Gastroesophageal sphincter (tissue), 4 donors: Measurements from ENCODE around the gene SSR4. TPM values are rescaled to one million over a fixed set of nuclear protein-coding genes. Genes with fewer than 3 reads are reported as not detected.

Experiments used
- ATAC-seq: fragments of 150-250 bp; one replicate; pipeline ENCODE4 v1.9.1; 2016; ENCODE audit warnings: mild to moderate bottlenecking, moderate library complexity
- H3K27ac ChIP-seq, 4 donors: fragments of 200-600 bp; sonication (generic) in 3 of 4; 1 replicate in 3 of 4; 2 replicates in 1 of 4; pipeline ENCODE4 v1.5.1; 2016 to 2019
- H3K27me3 ChIP-seq: fragments of 200-600 bp; sonication (generic); one replicate; pipeline ENCODE4 v1.5.1; 2019
- H3K36me3 ChIP-seq, 2 donors: fragments of 200-600 bp; sonication (generic); one replicate each; pipeline ENCODE4 v1.5.1; 2019; ENCODE audit warnings: control low read depth in 1 of 2
- H3K4me1 ChIP-seq, 3 donors: fragments of 200-600 bp; sonication (generic); 1 replicate in 2 of 3; 2 replicates in 1 of 3; pipeline ENCODE4 v1.5.1; 2016 to 2019; ENCODE audit warnings: control low read depth in 2 of 3
- H3K4me3 ChIP-seq, 2 donors: fragments of 200-600 bp; sonication (generic); one replicate each; pipeline ENCODE4 v1.5.1; 2019; ENCODE audit warnings: mild to moderate bottlenecking in 1 of 2, moderate library complexity in 1 of 2
- H3K9me3 ChIP-seq, 3 donors: fragments of 200-600 bp; sonication (generic); one replicate each; pipeline ENCODE4 v1.5.1; 2017 to 2019; ENCODE audit warnings: control low read depth in 2 of 3
- EP300 ChIP-seq: sonication (generic); formaldehyde crosslinking; IDR thresholded peaks from one replicate; pipeline ENCODE4 v1.6.1; 2017; ENCODE audit warnings: antibody characterized with exemption, mild to moderate bottlenecking
- POLR2A ChIP-seq, 2 donors: fragments of 450-650 bp; IDR thresholded peaks; one replicate each; pipeline ENCODE4 v1.6.1; 2017; ENCODE audit warnings: antibody characterized with exemption in 2 of 2, mild to moderate bottlenecking in 2 of 2, moderate library complexity in 1 of 2
- POLR2AphosphoS5 ChIP-seq: sonication (generic); formaldehyde crosslinking; IDR thresholded peaks from one replicate; pipeline ENCODE4 v1.6.1; 2017; ENCODE audit warnings: antibody characterized with exemption
- WGBS, 2 donors: methylation state at CpG; one replicate each; pipeline ENCODE4 v1.1.5; 2018; ENCODE audit warnings: low coverage in 1 of 2; 5-methylcytosine and 5-hydroxymethylcytosine counted together
- total RNA-seq, 4 donors: library from RNA; depleted of rRNA; stranded (reverse); fragments of >200 nt; gene quantifications; one replicate each; pipeline ENCODE4 v1.1.0, GENCODE V29; 2016
- TF ChIP-seq, protein P1 (sequence below), 4 experiments: fragments of 200-600 bp in 2 of 4; fragments of 450-650 bp in 2 of 4; sonication (generic) in 1 of 4; IDR thresholded peaks; one replicate each; pipeline ENCODE4 v1.5.1; 2017 to 2019; ENCODE audit warnings: antibody characterized with exemption in 4 of 4, mild to moderate bottlenecking in 2 of 4, moderate library complexity in 2 of 4

The SSR4 gene
- total RNA-seq, 4 donors from 2014 or later, result 75.8 to 126 (median 110) TPM

GRCh38 chrX:153769865-153770600, 24.4 kb upstream of the SSR4 start:
- 74% methylated on average over 5 of the region's 25 CpGs; no CpG with 5 or more reads in 1 of the 2 donors for WGBS, 2 donors
- Histone ChIP-seq H3K4me3 (no peak overlapping the region), H3K36me3 (peaks cover 0 to 68% of the 10 kb centered on the region in 2 donors)

GRCh38 chrX:153770601-153771414, 23.7 kb upstream of the SSR4 start:
- peaks cover 0 to 75% of the 10 kb centered on the region in 2 donors for H3K36me3 ChIP-seq
- H3K4me1 ChIP-seq, result peaks cover 0 to 19% (median 3%) of the 10 kb centered on the region in 3 donors
- no peak for TF ChIP-seq EP300
- no peaks in the 10 kb centered on the region for H3K27me3 ChIP-seq
- no peak overlapping the region for H3K27ac ChIP-seq
- H3K9me3 ChIP-seq, result no peaks in the 10 kb centered on the region
- 100% methylated on average over 1 of the region's 18 CpGs; no CpG with 5 or more reads in 1 of the 2 donors for WGBS, 2 donors
- H3K4me3 ChIP-seq, result no peak overlapping the region
- ATAC-seq, result no peak

More at GRCh38 chrX:153769865-153770600, 24.4 kb upstream of the SSR4 start:
- H3K27me3 ChIP-seq, result no peaks in the 10 kb centered on the region
- no peak for ATAC-seq
- TF ChIP-seq EP300 (no peak), POLR2AphosphoS5 (no peak), POLR2A (IDR thresholded peaks at IDR 0.05) (no peak)
- TF ChIP-seq, protein P1, sequence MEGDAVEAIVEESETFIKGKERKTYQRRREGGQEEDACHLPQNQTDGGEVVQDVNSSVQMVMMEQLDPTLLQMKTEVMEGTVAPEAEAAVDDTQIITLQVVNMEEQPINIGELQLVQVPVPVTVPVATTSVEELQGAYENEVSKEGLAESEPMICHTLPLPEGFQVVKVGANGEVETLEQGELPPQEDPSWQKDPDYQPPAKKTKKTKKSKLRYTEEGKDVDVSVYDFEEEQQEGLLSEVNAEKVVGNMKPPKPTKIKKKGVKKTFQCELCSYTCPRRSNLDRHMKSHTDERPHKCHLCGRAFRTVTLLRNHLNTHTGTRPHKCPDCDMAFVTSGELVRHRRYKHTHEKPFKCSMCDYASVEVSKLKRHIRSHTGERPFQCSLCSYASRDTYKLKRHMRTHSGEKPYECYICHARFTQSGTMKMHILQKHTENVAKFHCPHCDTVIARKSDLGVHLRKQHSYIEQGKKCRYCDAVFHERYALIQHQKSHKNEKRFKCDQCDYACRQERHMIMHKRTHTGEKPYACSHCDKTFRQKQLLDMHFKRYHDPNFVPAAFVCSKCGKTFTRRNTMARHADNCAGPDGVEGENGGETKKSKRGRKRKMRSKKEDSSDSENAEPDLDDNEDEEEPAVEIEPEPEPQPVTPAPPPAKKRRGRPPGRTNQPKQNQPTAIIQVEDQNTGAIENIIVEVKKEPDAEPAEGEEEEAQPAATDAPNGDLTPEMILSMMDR (IDR thresholded peaks at IDR 0.05), result no peak
- H3K9me3 ChIP-seq, result no peaks in the 10 kb centered on the region
- no peak overlapping the region for H3K27ac ChIP-seq
- peaks cover 0 to 26% (median 4%) of the 10 kb centered on the region in 3 donors for H3K4me1 ChIP-seq

GRCh38 chrX:153771415-153772315, 22.8 kb upstream of the SSR4 start:
- TF ChIP-seq, protein P1 (IDR thresholded peaks at IDR 0.05), result no peak
- TF ChIP-seq POLR2AphosphoS5, result no peak
- TF ChIP-seq EP300, result no peak
- TF ChIP-seq POLR2A (IDR thresholded peaks at IDR 0.05), result no peak
- Histone ChIP-seq H3K4me1 (peaks cover 0 to 10% (median 0%) of the 10 kb centered on the region in 3 donors), H3K4me3 (no peak overlapping the region), H3K27ac (no peak overlapping the region), H3K9me3 (no peaks in the 10 kb centered on the region), H3K36me3 (peaks cover 0 to 79% of the 10 kb centered on the region in 2 donors), H3K27me3 (no peaks in the 10 kb centered on the region)
- WGBS, 2 donors, result no CpG with 5 or more reads among the region's 37 CpGs
- ATAC-seq, result no peak

- no peaks in the 10 kb centered on the region for H3K27me3 ChIP-seq
- no peak overlapping the region for H3K4me3 ChIP-seq
- ATAC-seq, result no peak
- no peaks in the 10 kb centered on the region for H3K9me3 ChIP-seq
- H3K36me3 ChIP-seq, result peaks cover 0 to 88% of the 10 kb centered on the region in 2 donors
- TF ChIP-seq POLR2A (IDR thresholded peaks at IDR 0.05) (no peak), POLR2AphosphoS5 (no peak), EP300 (no peak)
- TF ChIP-seq, protein P1 (IDR thresholded peaks at IDR 0.05), result no peak
- H3K4me1 ChIP-seq, result peaks cover 0 to 1% (median 0%) of the 10 kb centered on the region in 3 donors
- no peak overlapping the region for H3K27ac ChIP-seq
- WGBS, 2 donors, result 40 to 82% methylated on average over 1 to 3 of the region's 21 CpGs
Measured at GRCh38 chrX:153772316-153773217, 21.9 kb upstream of the SSR4 start.
